Thyroid gland (tissue), 4 donors: ENCODE results near the gene ZBBX.

Experiments
- CTCF ChIP-seq, 6 experiments: fragments of 200-600 bp in 3 of 6; fragments of 450-650 bp in 3 of 6; sonication (generic) in 3 of 6; IDR thresholded peaks; one replicate each; pipeline ENCODE4 v1.5.1; 2016 to 2019; ENCODE audit warnings: antibody characterized with exemption in 6 of 6, mild to moderate bottlenecking in 2 of 6, inconsistent platforms in 1 of 6, moderate library complexity in 1 of 6
- POLR2A ChIP-seq, 2 donors: fragments of 450-650 bp; IDR thresholded peaks; one replicate each; pipeline ENCODE4 v1.6.1; 2017; ENCODE audit warnings: antibody characterized with exemption in 2 of 2, mild to moderate bottlenecking in 2 of 2, moderate library complexity in 1 of 2

GRCh38 chr3:167241048-167241845 lies 138.8 kb downstream of the ZBBX start:
- TF ChIP-seq POLR2A (IDR thresholded peaks at IDR 0.05) (no peak), CTCF (IDR thresholded peaks at IDR 0.05) (no peak)
